D721Med (cell line): ENCODE measurements around the gene IMPG2.

Source experiments
- DNase-seq: peaks from one replicate; pipeline ENCODE4 v3.0.0; 2011; ENCODE audit warnings: low spot score; ENCODE audit not compliant: insufficient read length
- FAIRE-seq: peaks from 2 replicates; lab custom pipeline; 2011; peaks lifted over from hg19 to GRCh38; lab: Jason Lieb, UNC
- CTCF ChIP-seq: IDR thresholded peaks from 2 replicates; pipeline ENCODE4 v1.5.1; 2012; ENCODE audit warnings: mild to moderate bottlenecking, control low read depth; ENCODE audit not compliant: insufficient read depth; ENCODE audit errors: missing control alignments

IMPG2 gene

DNA sequence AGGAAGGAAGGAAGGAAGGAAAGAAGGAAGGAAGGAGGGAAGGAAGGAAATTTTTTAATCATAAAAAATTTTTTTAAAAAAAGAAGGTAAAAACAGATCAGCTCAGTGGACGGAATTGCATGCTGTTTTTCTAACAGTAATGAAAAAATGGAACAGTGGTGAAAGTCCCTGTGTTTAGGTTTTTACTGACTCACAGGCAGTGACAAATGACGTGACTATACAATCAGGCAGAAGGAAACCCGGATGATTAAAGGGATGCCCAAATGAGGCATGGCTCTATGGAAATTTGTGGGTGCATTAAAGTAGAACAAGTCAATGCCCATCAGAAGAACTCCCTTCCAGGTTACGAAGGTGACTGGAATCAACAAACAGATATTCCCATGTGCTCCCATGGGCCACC lies 135.0 kb downstream of the IMPG2 start:
- no peak for FAIRE-seq
- DNase-seq, result no peak

DNA sequence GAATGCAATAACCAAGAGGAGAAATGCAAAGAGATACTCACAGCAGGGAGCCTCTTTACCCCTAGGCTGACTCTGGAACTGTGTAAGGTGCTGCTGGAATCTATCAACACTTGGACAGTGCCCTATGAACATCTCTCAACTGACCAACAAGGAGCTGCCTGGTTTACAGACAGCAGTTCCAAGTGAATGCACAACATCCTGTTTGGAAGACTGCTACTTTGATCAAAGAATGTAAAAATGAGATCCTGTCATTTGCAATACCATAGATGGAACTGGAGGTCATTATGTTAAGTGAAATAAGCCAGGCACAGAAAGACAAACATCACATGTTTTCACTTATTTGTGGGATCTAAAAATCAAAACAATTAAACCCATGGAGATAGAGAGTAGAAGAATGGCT lies 136.3 kb downstream of the IMPG2 start:
- TF ChIP-seq CTCF, result no peak
- no peak for DNase-seq
- no peak for FAIRE-seq

More for the DNA sequence above, 135.0 kb downstream of the IMPG2 start:
- no peak for TF ChIP-seq CTCF

- TF ChIP-seq CTCF, result no peak
- DNase-seq (no peak), FAIRE-seq (no peak)
Measured at GRCh38 chr3:101183151-101183550, 137.2 kb downstream of the IMPG2 start.

GRCh38 chr3:101182734-101183133 lies 137.6 kb downstream of the IMPG2 start:
- DNase-seq (no peak), FAIRE-seq (no peak)
- no peak for TF ChIP-seq CTCF

- FAIRE-seq (no peak), DNase-seq (no peak)
- no peak for TF ChIP-seq CTCF
Measured at GRCh38 chr3:101181801-101182200, 138.6 kb downstream of the IMPG2 start.

DNA sequence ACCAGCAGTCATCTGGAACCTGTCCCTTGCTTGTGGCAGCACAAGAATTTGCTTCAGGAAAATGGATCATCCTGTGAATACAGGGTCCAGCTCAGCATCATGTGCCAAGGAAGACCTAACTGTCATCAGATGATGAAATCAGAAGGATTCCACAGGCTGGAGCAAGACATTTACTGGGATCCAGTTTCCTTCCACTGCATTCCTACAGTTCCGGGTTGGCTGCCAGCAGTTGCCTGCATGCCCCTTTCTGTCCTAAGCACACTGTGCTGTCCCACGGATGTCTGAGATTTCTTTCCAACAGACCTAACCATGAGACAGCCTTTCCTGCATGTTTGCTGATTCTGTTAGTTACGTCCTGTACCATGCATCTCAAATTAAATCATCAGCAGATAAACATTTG lies 140.7 kb downstream of the IMPG2 start:
- DNase-seq (no peak), FAIRE-seq (no peak)
- TF ChIP-seq CTCF, result no peak

GRCh38 chr3:101177577-101177976 lies 142.8 kb downstream of the IMPG2 start:
- FAIRE-seq (no peak), DNase-seq (no peak)
- no peak for TF ChIP-seq CTCF
